Glomerular visceral epithelial cell (primary cell): Measurements from ENCODE around the gene FSCN2.

Source experiments
- DNase-seq: peaks from one replicate; pipeline ENCODE4 v3.0.0-alpha.2; 2016; ENCODE audit errors: extremely low spot score

Gene FSCN2

DNA sequence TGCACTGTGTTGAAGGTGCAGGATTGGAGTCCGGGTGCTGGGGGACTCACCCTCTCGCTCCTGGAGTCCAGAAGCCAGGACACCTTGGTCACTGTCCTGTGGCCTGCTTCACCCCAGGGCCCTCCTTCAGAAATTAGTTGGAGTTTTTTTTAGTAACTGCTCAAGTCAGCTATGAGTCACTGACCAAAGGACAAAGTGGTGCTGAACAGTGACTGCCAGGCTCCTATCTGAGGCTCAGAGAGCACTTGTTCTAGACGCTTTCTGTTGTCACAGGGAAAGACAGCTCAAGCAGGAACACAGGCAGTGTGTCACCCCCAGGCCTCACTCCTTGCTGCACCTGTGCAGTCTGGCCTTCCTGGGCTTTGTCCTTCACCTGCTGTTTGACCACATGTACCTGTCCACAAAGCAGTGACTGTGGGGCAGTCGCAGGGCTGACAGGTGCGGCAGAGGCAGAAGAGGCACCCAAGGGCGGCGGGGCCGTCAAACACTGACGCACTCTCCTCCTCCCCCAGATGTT lies 28.1 kb downstream of the FSCN2 start:
- DNase-seq = peak; percentile 56

GRCh38 chr17:81556863-81557262 lies 28.7 kb downstream of the FSCN2 start:
- DNase-seq = no peak

DNA sequence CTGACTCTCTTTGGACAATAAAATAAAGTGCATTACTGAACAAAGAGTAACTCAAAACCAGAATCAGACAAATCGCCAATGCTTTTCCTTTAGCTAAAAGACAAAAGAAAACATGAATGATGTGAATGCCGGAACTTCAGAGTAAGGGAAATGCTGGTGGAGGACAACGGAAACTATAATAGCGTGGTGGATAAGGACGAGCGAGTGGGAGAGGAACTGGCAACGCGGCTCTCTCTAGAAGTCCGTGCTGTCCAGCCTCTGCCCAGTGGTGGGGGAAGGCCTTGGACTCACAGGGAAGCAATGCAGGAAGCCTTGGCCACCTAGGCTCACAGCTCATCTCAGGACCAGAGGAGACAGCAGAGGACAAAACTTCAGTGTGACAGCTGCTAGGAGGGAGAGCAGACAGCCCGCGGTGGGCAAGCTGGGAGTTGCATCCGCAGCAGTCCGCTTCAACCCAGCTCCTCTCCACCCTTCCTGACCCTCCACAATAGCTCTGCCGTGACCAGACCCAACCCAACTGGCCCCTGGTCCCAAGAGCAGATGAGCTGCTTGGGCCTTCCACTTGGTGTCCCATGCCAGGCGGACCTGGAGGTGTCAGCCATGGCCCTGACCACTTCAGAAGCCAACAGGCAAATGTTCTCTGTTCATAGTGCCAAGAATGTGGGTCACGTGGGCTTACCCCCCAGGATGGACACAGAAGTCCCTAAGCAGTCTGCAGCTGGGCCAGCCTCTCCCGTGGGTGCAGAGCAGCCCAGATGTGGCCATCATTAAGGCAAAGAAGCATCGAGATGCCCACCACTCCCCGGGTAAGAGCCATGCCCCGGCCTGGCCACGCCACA lies 29.3 kb downstream of the FSCN2 start:
- DNase-seq = no peak

- no peak for DNase-seq
Observed at GRCh38 chr17:81558115-81558468, 29.9 kb downstream of the FSCN2 start.

GRCh38 chr17:81558941-81559806 lies 31.0 kb downstream of the FSCN2 start:
- no peak for DNase-seq

DNA sequence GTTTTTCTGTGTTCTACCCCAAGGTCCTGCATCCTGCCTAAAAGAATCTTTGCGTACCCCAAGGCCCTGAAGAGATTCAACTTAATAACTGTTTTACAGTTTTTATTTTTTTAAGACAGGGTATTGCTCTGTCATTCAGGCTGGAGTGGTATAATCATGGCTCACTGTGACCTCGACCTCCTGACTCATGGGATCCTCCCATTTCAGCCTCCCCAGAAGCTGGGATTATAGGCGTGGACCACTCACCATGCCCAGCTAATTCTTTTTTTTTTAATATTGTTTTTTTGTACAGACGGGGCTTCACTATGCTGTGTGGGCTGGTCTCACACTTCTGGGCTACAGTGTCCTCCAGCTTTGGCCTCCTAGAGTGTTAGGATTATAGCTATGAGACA lies 33.3 kb downstream of the FSCN2 start:
- DNase-seq = no peak

- no peak for DNase-seq
Observed at GRCh38 chr17:81563861-81564586, 35.8 kb downstream of the FSCN2 start.

GRCh38 chr17:81564778-81565177 lies 36.6 kb downstream of the FSCN2 start:
- no peak for DNase-seq

DNA sequence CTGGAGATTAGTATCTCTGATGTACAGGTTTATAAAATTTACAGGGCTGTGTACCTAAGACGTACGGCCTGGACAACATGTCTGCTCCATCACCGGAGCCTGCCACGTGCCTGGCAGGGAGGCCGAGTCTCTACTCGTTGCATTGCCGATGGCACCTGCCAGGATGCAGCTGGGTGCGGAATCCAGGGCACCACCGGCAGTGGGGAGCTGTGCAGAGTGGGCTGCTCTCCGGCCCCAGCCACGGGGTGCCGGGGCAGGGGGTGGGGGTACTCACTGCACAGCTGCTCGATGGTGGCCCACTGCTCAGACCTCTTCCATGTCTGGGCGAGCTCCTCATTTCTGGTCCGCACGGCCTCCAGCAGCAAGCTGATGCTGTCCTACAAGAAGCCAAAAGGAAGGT lies 37.1 kb downstream of the FSCN2 start:
- no peak for DNase-seq

DNA sequence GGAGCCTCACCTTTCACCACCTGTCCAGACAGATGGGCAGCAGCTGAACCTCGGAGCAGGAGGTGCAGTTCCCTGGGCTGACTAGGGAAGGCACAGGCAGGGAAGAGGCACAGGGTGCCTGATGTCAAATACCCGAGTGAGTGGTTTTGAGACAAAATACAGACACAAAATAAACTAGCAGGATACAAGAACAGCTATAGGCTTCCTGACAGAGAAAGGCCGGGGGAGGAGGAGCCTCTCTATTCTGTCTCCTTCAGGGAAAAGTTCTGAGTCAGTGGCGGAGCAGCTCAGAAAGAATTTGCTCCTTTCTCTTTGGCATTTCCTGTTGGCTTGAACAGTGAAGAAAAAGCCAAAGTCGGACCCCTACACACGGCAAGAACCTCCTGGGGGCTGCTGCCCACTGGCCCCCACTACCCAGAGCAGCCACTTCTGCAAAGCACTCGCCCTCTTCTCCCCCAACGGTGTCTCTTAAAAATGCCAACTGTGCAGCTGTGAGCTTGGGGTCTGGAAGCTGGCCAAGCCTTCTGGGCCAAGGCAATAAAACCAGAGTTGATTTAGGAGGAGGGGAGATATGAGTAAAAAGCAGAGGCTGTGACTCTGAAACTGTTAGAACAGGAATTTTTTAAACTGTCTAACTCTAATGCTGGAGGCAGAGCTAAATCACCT lies 38.4 kb downstream of the FSCN2 start:
- peak; percentile 94 for DNase-seq

- DNase-seq = no peak
Observed at GRCh38 chr17:81567191-81567590, 39.0 kb downstream of the FSCN2 start.

GRCh38 chr17:81568416-81568815 lies 40.2 kb downstream of the FSCN2 start:
- DNase-seq = no peak

- no peak for DNase-seq
Observed at GRCh38 chr17:81569986-81570514, 41.9 kb downstream of the FSCN2 start.

DNA sequence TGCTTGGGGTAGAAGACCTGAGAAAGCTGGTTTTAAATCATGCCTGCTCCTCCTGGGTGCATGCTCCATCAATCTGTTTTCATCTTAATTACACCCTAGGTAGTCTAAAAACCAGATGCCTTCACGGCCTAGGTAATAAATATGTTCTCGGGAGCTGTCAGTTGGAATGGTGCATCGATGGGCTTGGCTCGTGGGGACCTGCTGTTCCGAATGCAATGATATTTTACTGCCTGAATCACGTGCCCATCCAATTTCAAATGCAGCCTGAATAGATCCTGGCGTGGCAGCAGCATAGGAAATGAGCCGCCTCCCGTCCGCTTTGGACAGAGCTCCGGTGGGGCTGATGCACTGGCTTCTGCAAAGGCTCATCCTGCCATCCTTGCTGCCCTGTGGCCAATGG lies 42.8 kb downstream of the FSCN2 start:
- no peak for DNase-seq

GRCh38 chr17:81572563-81573168 lies 44.5 kb downstream of the FSCN2 start:
- no peak for DNase-seq

DNA sequence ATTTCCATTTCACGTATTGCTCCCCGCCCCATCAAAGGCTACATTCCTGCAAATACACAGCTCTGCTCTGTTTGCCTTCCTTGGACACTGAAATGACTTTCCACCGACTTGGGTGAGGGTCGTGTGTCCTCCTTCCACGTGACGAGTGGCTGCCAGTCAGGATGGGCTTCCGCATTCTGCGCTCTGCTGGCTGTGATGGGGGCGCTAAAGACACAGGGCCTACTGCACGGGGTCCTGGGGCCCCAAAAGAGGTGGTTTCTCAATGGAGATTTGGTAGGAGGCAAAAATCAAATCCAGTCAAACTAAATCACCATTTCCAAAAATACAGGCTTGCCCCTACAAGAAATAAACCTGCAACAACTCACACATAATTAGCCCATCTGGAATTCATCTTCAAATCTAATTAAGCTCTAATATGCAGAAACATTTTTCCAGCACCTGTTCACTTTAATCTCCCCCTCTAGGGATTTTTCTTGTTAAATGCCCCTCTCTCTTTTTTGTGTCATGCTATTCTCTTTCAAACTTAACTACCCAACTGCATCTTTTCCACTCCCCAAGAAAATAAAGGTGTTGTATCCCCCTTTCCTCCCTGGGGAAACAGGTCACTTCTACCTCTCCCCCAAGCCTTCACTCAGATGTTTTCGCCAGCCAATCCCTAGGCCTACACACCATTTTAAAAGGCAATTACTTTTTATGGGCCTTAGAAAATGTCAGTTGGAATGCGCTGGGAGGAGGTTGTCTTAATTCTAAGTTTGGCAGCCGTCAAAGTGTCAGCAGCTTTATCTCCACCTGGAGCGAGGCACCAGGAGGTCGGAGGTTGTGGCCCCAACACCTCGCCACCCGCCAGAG lies 45.8 kb downstream of the FSCN2 start:
- no peak for DNase-seq

DNA sequence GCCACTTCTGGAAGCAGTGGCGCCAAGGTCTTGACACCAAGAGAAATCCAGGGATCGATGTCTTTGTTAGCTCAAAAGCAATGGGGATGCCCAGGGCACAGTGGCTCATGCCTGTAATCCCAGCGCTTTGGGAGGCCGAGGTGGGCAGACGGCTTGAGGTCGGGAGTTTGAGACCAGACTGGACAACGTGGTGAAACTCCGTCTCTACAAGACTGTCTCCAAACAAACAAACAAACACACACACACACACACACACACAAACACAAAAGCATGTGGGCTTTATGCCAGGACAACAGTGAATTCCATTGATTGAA lies 46.4 kb downstream of the FSCN2 start:
- no peak for DNase-seq

DNA sequence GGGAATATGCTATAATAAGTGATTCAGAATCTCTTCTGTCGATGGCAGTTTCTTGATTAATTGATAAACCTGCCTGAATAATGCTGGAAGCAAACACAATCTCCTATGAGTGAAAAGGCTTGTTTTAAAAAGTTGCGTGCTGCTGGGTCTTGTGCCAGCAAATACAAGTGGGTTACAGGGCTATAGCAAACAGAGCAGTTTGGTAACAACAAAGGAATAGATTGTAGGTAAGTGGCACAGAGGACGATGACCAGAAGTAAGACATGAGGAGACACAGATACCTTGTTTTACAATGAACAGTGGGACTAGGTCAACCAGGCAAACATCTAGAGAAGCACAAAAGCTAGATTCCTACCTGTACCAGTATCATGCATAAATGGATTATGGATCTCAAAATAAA lies 47.7 kb downstream of the FSCN2 start:
- DNase-seq = no peak

DNA sequence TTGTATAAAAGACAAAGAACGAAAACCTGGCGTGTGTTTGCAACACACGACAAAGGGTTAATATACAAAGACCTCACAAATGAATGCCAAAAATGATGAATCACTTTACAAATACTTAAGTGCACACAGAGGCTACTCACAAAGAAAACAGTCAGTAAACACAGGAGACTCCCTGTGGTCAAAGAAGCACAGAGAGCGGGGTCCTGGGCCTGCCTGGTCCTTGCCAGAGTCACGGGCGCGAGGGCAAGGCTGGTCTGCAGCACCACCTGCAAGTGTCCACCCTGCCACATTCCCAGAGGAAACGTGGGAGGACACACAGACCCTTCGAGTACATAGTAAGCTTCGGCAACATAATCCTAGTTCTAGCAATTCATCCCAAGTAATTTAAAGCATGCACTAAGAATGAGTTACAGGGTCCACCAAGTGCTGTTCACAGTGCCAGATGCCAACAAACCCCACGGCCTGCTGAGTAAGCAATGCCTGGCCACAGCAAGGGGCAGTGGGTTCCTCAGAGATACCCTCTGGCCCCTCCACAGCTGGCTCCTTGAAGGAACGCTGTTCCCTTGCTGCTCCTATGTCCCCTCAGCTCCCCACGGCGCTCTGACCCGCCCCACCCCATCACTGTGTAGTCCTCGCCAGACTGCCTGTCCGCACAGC lies 48.6 kb downstream of the FSCN2 start:
- peak; percentile 75 for DNase-seq
